ENCODE measurements around the gene DPH3.

DPH3 gene

GRCh38 chr3:16288664-16289063 lies 23.9 kb upstream of the DPH3 start:
- DNase-seq (ENCODE audit: low spot score): no peak
- H3K4me3 ChIP-seq (ENCODE audit: severe bottlenecking): no peak overlapping the region
- no peaks in the 10 kb centered on the region for H3K27me3 ChIP-seq (ENCODE audit: insufficient read depth, poor library complexity, severe bottlenecking)
- H3K9me3 ChIP-seq (ENCODE audit: severe bottlenecking): no peaks in the 10 kb centered on the region
- no peak for ATAC-seq (ENCODE audit: low read depth)
- H3K27ac ChIP-seq (ENCODE audit: poor library complexity, severe bottlenecking): no peak overlapping the region
- H3K4me1 ChIP-seq (ENCODE audit: insufficient read depth, poor library complexity, severe bottlenecking): no peaks in the 10 kb centered on the region
- TF ChIP-seq CTCF (IDR thresholded peaks at IDR 0.05; ENCODE audit: poor library complexity, severe bottlenecking): no peak
- H3K36me3 ChIP-seq (ENCODE audit: low read depth): peaks cover 38% of the 10 kb centered on the region

- no peak for DNase-seq (ENCODE audit: low spot score)
Observed at GRCh38 chr3:16286751-16287543, 22.2 kb upstream of the DPH3 start.

GRCh38 chr3:16286161-16286560 lies 21.4 kb upstream of the DPH3 start:
- H3K27me3 ChIP-seq (ENCODE audit: insufficient read depth, poor library complexity, severe bottlenecking): no peaks in the 10 kb centered on the region
- H3K4me3 ChIP-seq (ENCODE audit: severe bottlenecking): no peak overlapping the region
- ATAC-seq (ENCODE audit: low read depth) (no peak), DNase-seq (ENCODE audit: low spot score) (no peak)
- H3K4me1 ChIP-seq (ENCODE audit: insufficient read depth, poor library complexity, severe bottlenecking): no peaks in the 10 kb centered on the region
- H3K9me3 ChIP-seq (ENCODE audit: severe bottlenecking): no peaks in the 10 kb centered on the region
- H3K36me3 ChIP-seq (ENCODE audit: low read depth): peaks cover 22% of the 10 kb centered on the region
- no peak overlapping the region for H3K27ac ChIP-seq (ENCODE audit: poor library complexity, severe bottlenecking)
- TF ChIP-seq CTCF (IDR thresholded peaks at IDR 0.05; ENCODE audit: poor library complexity, severe bottlenecking): no peak

More at GRCh38 chr3:16286751-16287543, 22.2 kb upstream of the DPH3 start:
- Histone ChIP-seq H3K27ac (ENCODE audit: poor library complexity, severe bottlenecking) (no peak overlapping the region), H3K36me3 (ENCODE audit: low read depth) (peaks cover 27% of the 10 kb centered on the region), H3K9me3 (ENCODE audit: severe bottlenecking) (no peaks in the 10 kb centered on the region), H3K27me3 (ENCODE audit: insufficient read depth, poor library complexity, severe bottlenecking) (no peaks in the 10 kb centered on the region), H3K4me3 (ENCODE audit: severe bottlenecking) (no peak overlapping the region), H3K4me1 (ENCODE audit: insufficient read depth, poor library complexity, severe bottlenecking) (no peaks in the 10 kb centered on the region)
- no peak for ATAC-seq (ENCODE audit: low read depth)
- TF ChIP-seq CTCF (IDR thresholded peaks at IDR 0.05; ENCODE audit: poor library complexity, severe bottlenecking): no peak

- Histone ChIP-seq H3K27ac (ENCODE audit: poor library complexity, severe bottlenecking) (no peak overlapping the region), H3K4me1 (ENCODE audit: insufficient read depth, poor library complexity, severe bottlenecking) (no peaks in the 10 kb centered on the region), H3K36me3 (ENCODE audit: low read depth) (peaks cover 22% of the 10 kb centered on the region), H3K9me3 (ENCODE audit: severe bottlenecking) (no peaks in the 10 kb centered on the region), H3K4me3 (ENCODE audit: severe bottlenecking) (no peak overlapping the region), H3K27me3 (ENCODE audit: insufficient read depth, poor library complexity, severe bottlenecking) (no peaks in the 10 kb centered on the region)
- TF ChIP-seq CTCF (IDR thresholded peaks at IDR 0.05; ENCODE audit: poor library complexity, severe bottlenecking): no peak
- ATAC-seq (ENCODE audit: low read depth) (no peak), DNase-seq (ENCODE audit: low spot score) (no peak)
Observed at GRCh38 chr3:16284633-16285032, 19.9 kb upstream of the DPH3 start.

GRCh38 chr3:16280671-16281070 lies 15.9 kb upstream of the DPH3 start:
- Histone ChIP-seq H3K4me1 (ENCODE audit: insufficient read depth, poor library complexity, severe bottlenecking) (no peaks in the 10 kb centered on the region), H3K27me3 (ENCODE audit: insufficient read depth, poor library complexity, severe bottlenecking) (no peaks in the 10 kb centered on the region), H3K36me3 (ENCODE audit: low read depth) (peaks cover 25% of the 10 kb centered on the region), H3K27ac (ENCODE audit: poor library complexity, severe bottlenecking) (no peak overlapping the region), H3K4me3 (ENCODE audit: severe bottlenecking) (no peak overlapping the region), H3K9me3 (ENCODE audit: severe bottlenecking) (no peaks in the 10 kb centered on the region)
- TF ChIP-seq CTCF (IDR thresholded peaks at IDR 0.05; ENCODE audit: poor library complexity, severe bottlenecking): no peak
- DNase-seq (ENCODE audit: low spot score) (no peak), ATAC-seq (ENCODE audit: low read depth) (no peak)

Measured in RWPE2 (cell line).